Loucy (cell line): ENCODE measurements around the gene ATP11C.

Experiments
- CTCF ChIP-seq: fragments of 200-600 bp; sonication (generic); conservative IDR thresholded peaks from 2 replicates; pipeline ENCODE4 v1.5.1; 2014; ENCODE audit warnings: mild to moderate bottlenecking, antibody characterized with exemption, low read length
- EZH2phosphoT487 ChIP-seq: fragments of 200-600 bp; IDR thresholded peaks from 2 replicates; pipeline ENCODE4 v1.6.1; 2018; ENCODE audit warnings: antibody characterized with exemption, mild to moderate bottlenecking, moderate library complexity, borderline replicate concordance

- TF ChIP-seq CTCF (no peak), EZH2phosphoT487 (no peak)
Observed at GRCh38 chrX:139739138-139739537, 193.7 kb downstream of the ATP11C start.
